ENCODE data around the gene UGT1A7.

DNA sequence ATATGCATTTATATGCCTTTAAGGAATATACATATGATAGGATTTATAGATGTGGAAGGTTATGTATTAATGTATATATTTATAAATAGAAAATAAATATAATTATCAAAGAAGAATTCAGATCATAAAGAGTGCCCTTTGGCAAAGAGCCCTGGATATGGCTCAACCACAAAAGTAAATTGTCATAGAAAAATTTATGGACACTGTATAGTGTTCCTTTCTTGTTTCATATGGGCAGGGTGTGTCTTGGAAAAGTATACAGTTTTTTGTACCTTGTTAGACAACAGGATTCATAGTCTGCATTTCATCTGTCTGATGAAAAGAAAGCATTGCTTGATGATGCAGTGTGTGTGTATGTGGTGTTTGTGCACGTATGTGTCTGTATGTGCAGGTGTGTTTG, 2.9 kb downstream of the UGT1A7 start:
- TF ChIP-seq ZNF274 (IDR thresholded peaks at IDR 0.05; ENCODE audit: low read depth, low read length) (no peak), YY1 (IDR thresholded peaks at IDR 0.05; ENCODE audit: insufficient read depth, insufficient read length) (no peak), SUZ12 (IDR thresholded peaks at IDR 0.05; ENCODE audit: extremely low read depth, insufficient read depth, insufficient read length) (no peak)
